Activated naive CD4-positive, alpha-beta T cell treated with anti-CD3 and anti-CD28 coated beads for 36 hours (primary cell): Measurements from ENCODE around the gene TFPI2. TPM values are rescaled to one million over a fixed set of nuclear protein-coding genes. Genes with fewer than 3 reads are reported as not detected.

Source experiments
- CTCF ChIA-PET: fragments of 350-600 bp; sonication (Branson Sonifier 250); formaldehyde crosslinking; loops from one replicate; lab custom pipeline; 2021; ENCODE audit warnings: antibody characterized with exemption; lab: Charles Lee
- DNase-seq: peaks from one replicate; pipeline ENCODE4 v3.0.0-alpha.2; 2020
- H3K27ac Mint-ChIP-seq: one replicate; pipeline ENCODE4 v1.8.0; 2021; ENCODE audit warnings: mild to moderate bottlenecking, mixed read lengths
- H3K27me3 Mint-ChIP-seq: one replicate; pipeline ENCODE4 v1.8.0; 2021; ENCODE audit warnings: low read depth, mixed read lengths
- H3K36me3 Mint-ChIP-seq: one replicate; pipeline ENCODE4 v1.8.0; 2021; ENCODE audit warnings: low read depth, mixed read lengths
- H3K4me1 Mint-ChIP-seq: one replicate; pipeline ENCODE4 v1.8.0; 2021; ENCODE audit warnings: low read depth, mixed read lengths
- H3K4me3 Mint-ChIP-seq: one replicate; pipeline ENCODE4 v1.8.0; 2021; ENCODE audit warnings: mild to moderate bottlenecking, moderate library complexity, mixed read lengths
- H3K9me3 Mint-ChIP-seq: one replicate; pipeline ENCODE4 v1.8.0; 2021; ENCODE audit warnings: mixed read lengths
- intact Hi-C: fragments of 100-400 bp; cut with micrococcal nuclease; formaldehyde crosslinking; loops from one replicate; pipeline ENCODE4 v1.15.1; 2023
- total RNA-seq, 2 experiments: library from RNA; stranded (reverse); gene quantifications; one replicate each; pipeline ENCODE4 v1.2.3, GENCODE V29; 2021

TFPI2 gene
- total RNA-seq, 2 experiments from 2014 or later, result not detected

DNA sequence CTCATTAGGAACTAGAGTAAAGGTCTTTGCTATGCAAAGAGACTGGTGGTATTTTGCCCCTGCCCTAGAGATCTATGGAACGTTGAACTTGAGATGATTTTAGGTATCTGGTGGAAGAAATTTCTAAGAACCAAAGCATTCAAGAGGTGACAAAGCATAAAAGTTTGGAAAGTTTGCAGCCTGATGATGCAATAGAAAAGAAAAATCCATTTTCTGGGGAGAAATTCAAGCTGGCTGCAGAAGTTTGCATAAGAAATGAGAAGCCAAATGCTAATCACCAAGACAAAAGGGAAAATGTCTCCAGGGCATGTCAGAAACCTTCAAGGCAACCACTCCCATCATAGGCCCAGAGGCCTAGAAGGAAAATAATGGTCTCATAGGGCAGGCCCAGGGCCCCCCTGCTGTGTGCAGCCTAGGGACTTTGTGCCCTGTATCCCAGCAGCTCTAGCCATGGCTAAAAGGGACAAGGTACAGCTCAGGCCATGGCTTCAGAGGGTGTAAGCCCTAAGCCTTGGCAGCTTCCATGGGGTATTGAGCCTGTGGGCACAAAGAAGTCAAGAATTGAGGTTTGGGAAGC, 16.5 kb downstream of the TFPI2 start:
- DNase-seq, result no peak
- CTCF ChIA-PET, result no interaction called here
- H3K4me1 Mint-ChIP-seq, result no peaks in the 10 kb centered on the region
- intact Hi-C loops, result no loop called here
- no peaks in the 10 kb centered on the region for H3K36me3 Mint-ChIP-seq
- no peak overlapping the region for H3K27ac Mint-ChIP-seq
- peaks cover 6% of the 10 kb centered on the region for H3K9me3 Mint-ChIP-seq
- no peaks in the 10 kb centered on the region for H3K27me3 Mint-ChIP-seq
- H3K4me3 Mint-ChIP-seq, result no peak overlapping the region

GRCh38 chr7:93866886-93867285, 23.7 kb downstream of the TFPI2 start:
- no peaks in the 10 kb centered on the region for H3K9me3 Mint-ChIP-seq
- intact Hi-C loops, result no loop called here
- CTCF ChIA-PET, result no interaction called here

GRCh38 chr7:93862651-93863050, 27.9 kb downstream of the TFPI2 start:
- CTCF ChIA-PET, result no interaction called here
- H3K27ac Mint-ChIP-seq, result no peak overlapping the region
- no peaks in the 10 kb centered on the region for H3K36me3 Mint-ChIP-seq

More at GRCh38 chr7:93866886-93867285, 23.7 kb downstream of the TFPI2 start:
- DNase-seq, result no peak
- no peaks in the 10 kb centered on the region for H3K36me3 Mint-ChIP-seq
- H3K4me3 Mint-ChIP-seq, result no peak overlapping the region
- H3K27me3 Mint-ChIP-seq, result no peaks in the 10 kb centered on the region
- H3K27ac Mint-ChIP-seq, result no peak overlapping the region
- no peaks in the 10 kb centered on the region for H3K4me1 Mint-ChIP-seq

GRCh38 chr7:93861325-93861949, 29.1 kb downstream of the TFPI2 start:
- intact Hi-C loops, result no loop called here
- no peak for DNase-seq
- no peaks in the 10 kb centered on the region for H3K36me3 Mint-ChIP-seq
- no peak overlapping the region for H3K4me3 Mint-ChIP-seq
- no peaks in the 10 kb centered on the region for H3K27me3 Mint-ChIP-seq
- CTCF ChIA-PET, result no interaction called here
- H3K4me1 Mint-ChIP-seq, result no peaks in the 10 kb centered on the region
- no peaks in the 10 kb centered on the region for H3K9me3 Mint-ChIP-seq
- H3K27ac Mint-ChIP-seq, result no peak overlapping the region

More at GRCh38 chr7:93862651-93863050, 27.9 kb downstream of the TFPI2 start:
- intact Hi-C loops, result no loop called here
- H3K4me3 Mint-ChIP-seq, result no peak overlapping the region
- no peaks in the 10 kb centered on the region for H3K4me1 Mint-ChIP-seq
- no peaks in the 10 kb centered on the region for H3K9me3 Mint-ChIP-seq
- H3K27me3 Mint-ChIP-seq, result no peaks in the 10 kb centered on the region
- DNase-seq, result no peak

- CTCF ChIA-PET, result no interaction called here
- no peak for DNase-seq
- H3K36me3 Mint-ChIP-seq, result no peaks in the 10 kb centered on the region
- H3K4me3 Mint-ChIP-seq, result no peak overlapping the region
- intact Hi-C loops, result no loop called here
- H3K9me3 Mint-ChIP-seq, result no peaks in the 10 kb centered on the region
- no peaks in the 10 kb centered on the region for H3K4me1 Mint-ChIP-seq
- H3K27me3 Mint-ChIP-seq, result no peaks in the 10 kb centered on the region
- no peak overlapping the region for H3K27ac Mint-ChIP-seq
Measured at GRCh38 chr7:93860261-93860660, 30.3 kb downstream of the TFPI2 start.

GRCh38 chr7:93858857-93859256, 31.7 kb downstream of the TFPI2 start:
- intact Hi-C loops, result no loop called here
- H3K27me3 Mint-ChIP-seq, result no peaks in the 10 kb centered on the region
- no peak overlapping the region for H3K4me3 Mint-ChIP-seq
- H3K9me3 Mint-ChIP-seq, result no peaks in the 10 kb centered on the region
- H3K36me3 Mint-ChIP-seq, result no peaks in the 10 kb centered on the region
- no peak for DNase-seq
- no peaks in the 10 kb centered on the region for H3K4me1 Mint-ChIP-seq
- CTCF ChIA-PET, result no interaction called here
- H3K27ac Mint-ChIP-seq, result no peak overlapping the region

- intact Hi-C loops, result no loop called here
- Mint-ChIP-seq H3K27ac (no peak overlapping the region), H3K9me3 (no peaks in the 10 kb centered on the region), H3K27me3 (no peaks in the 10 kb centered on the region), H3K36me3 (no peaks in the 10 kb centered on the region), H3K4me3 (no peak overlapping the region), H3K4me1 (no peaks in the 10 kb centered on the region)
- no peak for DNase-seq
- CTCF ChIA-PET, result no interaction called here
Measured at GRCh38 chr7:93856323-93856722, 34.2 kb downstream of the TFPI2 start.

DNA sequence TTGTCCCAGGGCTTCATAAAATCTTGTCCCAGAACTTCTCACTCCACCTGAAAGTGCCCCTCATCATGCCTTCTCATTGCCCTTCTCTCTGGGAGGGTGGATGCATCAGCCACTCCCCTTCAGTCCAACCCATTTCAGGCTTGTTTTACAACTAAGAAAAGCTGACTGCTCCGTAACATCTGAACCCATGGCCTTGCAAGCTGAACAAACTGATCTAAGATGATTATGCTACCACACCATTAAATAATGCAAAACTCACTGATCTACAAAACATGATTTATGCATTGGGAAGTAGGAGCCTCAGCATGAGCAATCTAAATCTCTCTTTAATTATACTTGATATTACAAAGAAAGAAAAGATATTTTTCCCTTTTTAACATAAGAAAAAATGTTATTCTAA, 34.8 kb downstream of the TFPI2 start:
- Mint-ChIP-seq H3K4me3 (no peak overlapping the region), H3K27ac (no peak overlapping the region), H3K4me1 (no peaks in the 10 kb centered on the region), H3K9me3 (no peaks in the 10 kb centered on the region), H3K36me3 (no peaks in the 10 kb centered on the region), H3K27me3 (no peaks in the 10 kb centered on the region)
- intact Hi-C loops, result no loop called here
- no peak for DNase-seq
- CTCF ChIA-PET, result interaction anchor here (0.5 kb wide), 1 partner anchor 298 kb away, joined by 3 read pairs; no protein-coding TSS in a partner anchor

- DNase-seq, result no peak
- Mint-ChIP-seq H3K36me3 (no peaks in the 10 kb centered on the region), H3K9me3 (no peaks in the 10 kb centered on the region), H3K27me3 (no peaks in the 10 kb centered on the region), H3K4me1 (no peaks in the 10 kb centered on the region), H3K27ac (no peak overlapping the region), H3K4me3 (no peak overlapping the region)
- CTCF ChIA-PET, result interaction anchor here (0.7 kb wide), 1 partner anchor 556 kb away, joined by 3 read pairs; no protein-coding TSS in a partner anchor
- intact Hi-C loops, result no loop called here
Measured at GRCh38 chr7:93854480-93854879, 36.1 kb downstream of the TFPI2 start.

GRCh38 chr7:93851536-93851935, 39.0 kb downstream of the TFPI2 start:
- intact Hi-C loops, result no loop called here
- Mint-ChIP-seq H3K9me3 (no peaks in the 10 kb centered on the region), H3K4me3 (no peak overlapping the region), H3K4me1 (no peaks in the 10 kb centered on the region), H3K27me3 (peaks cover 2% of the 10 kb centered on the region), H3K36me3 (no peaks in the 10 kb centered on the region), H3K27ac (no peak overlapping the region)
- DNase-seq, result no peak
- CTCF ChIA-PET, result no interaction called here

- Mint-ChIP-seq H3K4me1 (no peaks in the 10 kb centered on the region), H3K36me3 (no peaks in the 10 kb centered on the region), H3K9me3 (no peaks in the 10 kb centered on the region), H3K4me3 (no peak overlapping the region), H3K27ac (no peak overlapping the region), H3K27me3 (no peaks in the 10 kb centered on the region)
- intact Hi-C loops, result no loop called here
- CTCF ChIA-PET, result no interaction called here
- no peak for DNase-seq
Measured at GRCh38 chr7:93843260-93843659, 47.3 kb downstream of the TFPI2 start.

GRCh38 chr7:93838966-93839365, 51.6 kb downstream of the TFPI2 start:
- DNase-seq, result no peak
- no peaks in the 10 kb centered on the region for H3K9me3 Mint-ChIP-seq
- H3K27ac Mint-ChIP-seq, result no peak overlapping the region
- intact Hi-C loops, result no loop called here
- H3K36me3 Mint-ChIP-seq, result no peaks in the 10 kb centered on the region
- CTCF ChIA-PET, result no interaction called here
- H3K4me1 Mint-ChIP-seq, result no peaks in the 10 kb centered on the region
- H3K4me3 Mint-ChIP-seq, result no peak overlapping the region
- H3K27me3 Mint-ChIP-seq, result no peaks in the 10 kb centered on the region

- Mint-ChIP-seq H3K4me3 (no peak overlapping the region), H3K4me1 (no peaks in the 10 kb centered on the region), H3K27me3 (no peaks in the 10 kb centered on the region), H3K36me3 (no peaks in the 10 kb centered on the region), H3K9me3 (no peaks in the 10 kb centered on the region), H3K27ac (no peak overlapping the region)
- intact Hi-C loops, result no loop called here
- CTCF ChIA-PET, result no interaction called here
- no peak for DNase-seq
Measured at GRCh38 chr7:93837245-93837644, 53.3 kb downstream of the TFPI2 start.
